Liver (tissue), 9 donors: ENCODE data around the gene PAX7. TPM values are rescaled to one million over a fixed set of nuclear protein-coding genes. Genes with fewer than 3 reads are reported as not detected.

Source experiments
- DNase-seq: peaks from one replicate; pipeline ENCODE4 v3.0.0-alpha.2; 2017; ENCODE audit warnings: low spot score
- H3K27ac ChIP-seq, 2 donors: one replicate each; pipeline ENCODE4 v1.7.0; 2013; ENCODE audit warnings: inconsistent platforms in 2 of 2, low read length in 2 of 2, control low read depth in 1 of 2, low read depth in 1 of 2, mild to moderate bottlenecking in 1 of 2
- H3K27me3 ChIP-seq, 4 donors: one replicate each; pipeline versions ENCODE4 v1.6.1 to v1.7.0; 2013; ENCODE audit warnings: low read length in 3 of 4, inconsistent platforms in 1 of 4, mild to moderate bottlenecking in 1 of 4, moderate library complexity in 1 of 4; ENCODE audit not compliant: control insufficient read depth in 4 of 4, insufficient read depth in 4 of 4
- H3K36me3 ChIP-seq, 4 donors: one replicate each; pipeline versions ENCODE4 v1.6.1 to v1.7.0; 2013; ENCODE audit warnings: low read length in 3 of 4, mild to moderate bottlenecking in 3 of 4, low read depth in 1 of 4, moderate library complexity in 1 of 4; ENCODE audit not compliant: control insufficient read depth in 4 of 4, insufficient read depth in 3 of 4
- H3K4me1 ChIP-seq, 4 donors: one replicate each; pipeline versions ENCODE4 v1.6.1 to v1.7.0; 2013; ENCODE audit warnings: low read length in 3 of 4, mild to moderate bottlenecking in 3 of 4, moderate library complexity in 1 of 4; ENCODE audit not compliant: control insufficient read depth in 4 of 4, insufficient read depth in 4 of 4
- H3K4me3 ChIP-seq, 3 donors: one replicate each; pipeline versions ENCODE4 v1.6.1 to v1.7.0; 2013; ENCODE audit warnings: low read length in 3 of 3, control low read depth in 1 of 3, low read depth in 1 of 3, mild to moderate bottlenecking in 1 of 3
- H3K9ac ChIP-seq, 2 donors: one replicate each; pipeline ENCODE4 v1.7.0; 2013; ENCODE audit warnings: low read length in 2 of 2, mild to moderate bottlenecking in 2 of 2, moderate library complexity in 2 of 2, control low read depth in 1 of 2, low read depth in 1 of 2
- H3K9me3 ChIP-seq, 4 donors: one replicate each; pipeline versions ENCODE4 v1.6.1 to v1.7.0; 2013; ENCODE audit warnings: low read length in 3 of 4; ENCODE audit not compliant: control insufficient read depth in 4 of 4
- EGR1 ChIP-seq, 2 donors: IDR thresholded peaks; 2 replicates each; pipeline ENCODE4 v1.6.1; 2016 to 2018; ENCODE audit warnings: antibody characterized with exemption in 2 of 2, low read depth in 2 of 2
- FOXA1 ChIP-seq: IDR thresholded peaks from 2 replicates; pipeline ENCODE4 v1.6.1; 2016; ENCODE audit warnings: antibody characterized with exemption
- FOXA2 ChIP-seq: IDR thresholded peaks from 2 replicates; pipeline ENCODE4 v1.6.1; 2016; ENCODE audit warnings: antibody characterized with exemption
- GABPA ChIP-seq, 2 donors: IDR thresholded peaks in 1 of 2; conservative IDR thresholded peaks in 1 of 2; 2 replicates each; pipeline ENCODE4 v1.6.1; 2016; ENCODE audit warnings: antibody characterized with exemption in 2 of 2, mild to moderate bottlenecking in 1 of 2, moderate library complexity in 1 of 2
- HNF4A ChIP-seq, 2 donors: conservative IDR thresholded peaks; 2 replicates each; pipeline ENCODE4 v1.6.1; 2016; ENCODE audit warnings: antibody characterized with exemption in 2 of 2, mild to moderate bottlenecking in 2 of 2
- HNF4G ChIP-seq: IDR thresholded peaks from 2 replicates; pipeline ENCODE4 v1.6.1; 2016; ENCODE audit warnings: antibody characterized with exemption
- JUND ChIP-seq, 2 donors: IDR thresholded peaks; 2 replicates each; pipeline ENCODE4 v1.6.1; 2016; ENCODE audit warnings: antibody characterized with exemption in 2 of 2
- NR2F2 ChIP-seq: IDR thresholded peaks from 2 replicates; pipeline ENCODE4 v1.6.1; 2016; ENCODE audit warnings: antibody characterized with exemption
- RAD21 ChIP-seq, 2 donors: IDR thresholded peaks; 2 replicates each; pipeline ENCODE4 v1.6.1; 2016; ENCODE audit warnings: antibody characterized with exemption in 2 of 2, mild to moderate bottlenecking in 2 of 2
- RXRA ChIP-seq, 2 donors: IDR thresholded peaks; 2 replicates each; pipeline ENCODE4 v1.6.1; 2017 to 2018; ENCODE audit warnings: antibody characterized with exemption in 2 of 2, mild to moderate bottlenecking in 1 of 2
- SP1 ChIP-seq: IDR thresholded peaks from 2 replicates; pipeline ENCODE4 v1.6.1; 2018; ENCODE audit warnings: antibody characterized with exemption, mild to moderate bottlenecking
- TAF1 ChIP-seq: conservative IDR thresholded peaks from 2 replicates; pipeline ENCODE4 v1.6.1; 2016; ENCODE audit warnings: antibody characterized with exemption, mild to moderate bottlenecking
- YY1 ChIP-seq: IDR thresholded peaks from 2 replicates; pipeline ENCODE4 v1.6.1; 2016; ENCODE audit warnings: antibody characterized with exemption, mild to moderate bottlenecking
- WGBS: extraction: QIAGEN DNeasy Blood & Tissue Kit; methylation state at CpG from one replicate; pipeline ENCODE4 v1.1.7; 2013; 5-methylcytosine and 5-hydroxymethylcytosine counted together
- polyA plus RNA-seq, 2 donors: library from polyadenylated mRNA; stranded (reverse) in 1 of 2; unstranded in 1 of 2; fragments of 200-250 nt in 1 of 2; fragments of >200 nt in 1 of 2; fragmentation: Nextera tagmentation in 1 of 2; extraction: Ambion mirVana in 1 of 2; gene quantifications; one replicate each; pipeline versions ENCODE4 v1.2.1 to v1.2.3, GENCODE V29; 2013 to 2015
- total RNA-seq, 2 donors: library from RNA; depleted of rRNA; stranded (reverse); fragments of >200 nt; gene quantifications; one replicate each; pipeline ENCODE4 v1.2.3, GENCODE V29; 2014
- TF ChIP-seq, protein P1 (sequence below): IDR thresholded peaks from 2 replicates; pipeline ENCODE4 v1.6.1; 2016; ENCODE audit warnings: antibody characterized with exemption
- TF ChIP-seq, protein P2 (sequence below): IDR thresholded peaks from 2 replicates; pipeline ENCODE4 v1.6.1; 2016; ENCODE audit warnings: antibody characterized with exemption, mild to moderate bottlenecking
- TF ChIP-seq, protein P3 (sequence below): fragments of 150-350 bp; IDR thresholded peaks from 2 replicates; pipeline ENCODE4 v1.5.1; 2017; ENCODE audit warnings: improper control_type of control experiment, low read depth, low read length; ENCODE audit not compliant: missing input control
- TF ChIP-seq, protein P4 (sequence below): IDR thresholded peaks from 2 replicates; pipeline ENCODE4 v1.6.1; 2016; ENCODE audit warnings: antibody characterized with exemption
- TF ChIP-seq, protein P5 (sequence below): IDR thresholded peaks from 2 replicates; pipeline ENCODE4 v1.6.1; 2016; ENCODE audit warnings: antibody characterized with exemption
- donor health status: healthy.
- donor health status: healthy.
- donor health status: healthy.
- donor health status: healthy.
- donor health status: healthy.

PAX7 gene
- total and polyA plus RNA-seq, 4 donors: not detected

DNA sequence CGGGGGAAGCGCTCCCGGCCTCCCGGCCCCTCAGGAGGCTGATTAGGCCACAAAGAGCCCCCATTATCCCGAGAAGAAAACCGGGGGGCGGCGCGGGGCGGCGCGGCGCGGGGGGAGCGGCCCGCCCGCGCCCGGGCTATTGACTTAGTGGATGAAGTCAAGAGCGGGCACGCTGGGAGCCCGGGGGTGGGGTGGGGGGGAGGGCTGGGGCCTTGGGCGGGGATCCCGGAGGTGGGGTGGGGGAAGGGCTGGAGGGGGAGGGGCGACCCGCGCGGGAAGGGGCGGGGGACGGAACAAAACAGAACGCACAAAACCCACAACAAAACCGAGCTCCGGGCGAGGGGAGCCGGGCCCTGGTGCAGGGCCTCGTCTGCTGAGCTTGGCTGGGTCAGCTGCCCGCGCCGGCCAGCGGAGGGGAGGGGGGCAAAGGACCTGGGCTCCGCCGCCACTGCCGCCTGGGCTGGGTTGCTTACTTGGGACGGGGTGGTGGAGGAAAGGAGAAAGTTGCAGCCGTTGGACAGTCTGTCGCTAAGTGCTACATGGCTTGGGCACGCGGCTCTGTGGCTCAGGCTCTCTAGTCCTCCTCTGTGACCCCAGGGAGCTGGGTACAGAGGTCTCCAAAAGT, 16.3 kb downstream of the PAX7 start:
- H3K4me1 ChIP-seq: peaks cover 0 to 18% (median 2%) of the 10 kb centered on the region in 4 donors
- whole genome bisulfite sequencing: 1% methylated on average over 48 of the region's 48 CpGs
- peak overlapping the region in 1 of 3 donors; percentile 47 for H3K4me3 ChIP-seq
- no peaks in the 10 kb centered on the region for H3K9me3 ChIP-seq
- H3K9ac ChIP-seq: no peak overlapping the region
- DNase-seq: no peak
- no peak for TF ChIP-seq TAF1
- TF ChIP-seq, protein P1, sequence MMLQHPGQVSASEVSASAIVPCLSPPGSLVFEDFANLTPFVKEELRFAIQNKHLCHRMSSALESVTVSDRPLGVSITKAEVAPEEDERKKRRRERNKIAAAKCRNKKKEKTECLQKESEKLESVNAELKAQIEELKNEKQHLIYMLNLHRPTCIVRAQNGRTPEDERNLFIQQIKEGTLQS: no peak
- TF ChIP-seq HNF4G: no peak
- no peak for TF ChIP-seq FOXA1
- TF ChIP-seq FOXA2: no peak
- no peak for TF ChIP-seq SP1
- no peaks in the 10 kb centered on the region for H3K36me3 ChIP-seq
- no peak overlapping the region for H3K27ac ChIP-seq
- H3K27me3 ChIP-seq: peaks cover 9 to 32% (median 13%) of the 10 kb centered on the region in 4 donors

DNA sequence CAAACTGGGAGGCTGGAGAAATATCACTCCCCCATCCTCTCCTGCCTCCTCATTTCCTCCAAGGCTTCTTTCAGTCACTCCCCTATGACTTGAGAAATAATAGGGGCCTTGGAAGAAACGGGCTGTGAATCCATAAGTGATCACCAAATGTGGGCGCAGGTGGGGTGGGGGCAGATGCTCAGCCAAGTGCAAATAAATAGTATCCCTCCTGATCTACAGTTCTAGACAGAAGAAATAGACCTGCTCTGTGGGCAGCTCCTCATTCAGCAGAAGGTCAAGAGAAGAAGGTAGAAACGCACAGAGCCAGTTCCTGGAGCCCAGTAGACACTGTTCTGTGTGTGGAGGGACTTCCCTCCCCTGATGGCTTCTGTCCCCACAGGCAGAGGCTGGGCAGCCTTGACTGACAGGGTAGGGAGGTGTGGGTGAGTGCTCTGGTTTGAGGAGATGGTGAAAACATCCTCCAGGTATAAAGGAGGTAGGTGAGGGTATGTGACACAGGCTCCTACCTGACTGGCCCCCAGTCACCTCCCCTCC, 17.1 kb downstream of the PAX7 start:
- Histone ChIP-seq H3K9me3 (no peaks in the 10 kb centered on the region), H3K27me3 (peaks cover 11 to 31% (median 15%) of the 10 kb centered on the region in 4 donors), H3K27ac (no peak overlapping the region), H3K36me3 (no peaks in the 10 kb centered on the region), H3K4me1 (peaks cover 0 to 18% (median 2%) of the 10 kb centered on the region in 4 donors), H3K9ac (no peak overlapping the region), H3K4me3 (no peak overlapping the region)
- 13% methylated on average over 3 of the region's 3 CpGs for WGBS
- no peak for DNase-seq
- TF ChIP-seq NR2F2: no peak
- no peak for TF ChIP-seq TAF1
- TF ChIP-seq, protein P2, sequence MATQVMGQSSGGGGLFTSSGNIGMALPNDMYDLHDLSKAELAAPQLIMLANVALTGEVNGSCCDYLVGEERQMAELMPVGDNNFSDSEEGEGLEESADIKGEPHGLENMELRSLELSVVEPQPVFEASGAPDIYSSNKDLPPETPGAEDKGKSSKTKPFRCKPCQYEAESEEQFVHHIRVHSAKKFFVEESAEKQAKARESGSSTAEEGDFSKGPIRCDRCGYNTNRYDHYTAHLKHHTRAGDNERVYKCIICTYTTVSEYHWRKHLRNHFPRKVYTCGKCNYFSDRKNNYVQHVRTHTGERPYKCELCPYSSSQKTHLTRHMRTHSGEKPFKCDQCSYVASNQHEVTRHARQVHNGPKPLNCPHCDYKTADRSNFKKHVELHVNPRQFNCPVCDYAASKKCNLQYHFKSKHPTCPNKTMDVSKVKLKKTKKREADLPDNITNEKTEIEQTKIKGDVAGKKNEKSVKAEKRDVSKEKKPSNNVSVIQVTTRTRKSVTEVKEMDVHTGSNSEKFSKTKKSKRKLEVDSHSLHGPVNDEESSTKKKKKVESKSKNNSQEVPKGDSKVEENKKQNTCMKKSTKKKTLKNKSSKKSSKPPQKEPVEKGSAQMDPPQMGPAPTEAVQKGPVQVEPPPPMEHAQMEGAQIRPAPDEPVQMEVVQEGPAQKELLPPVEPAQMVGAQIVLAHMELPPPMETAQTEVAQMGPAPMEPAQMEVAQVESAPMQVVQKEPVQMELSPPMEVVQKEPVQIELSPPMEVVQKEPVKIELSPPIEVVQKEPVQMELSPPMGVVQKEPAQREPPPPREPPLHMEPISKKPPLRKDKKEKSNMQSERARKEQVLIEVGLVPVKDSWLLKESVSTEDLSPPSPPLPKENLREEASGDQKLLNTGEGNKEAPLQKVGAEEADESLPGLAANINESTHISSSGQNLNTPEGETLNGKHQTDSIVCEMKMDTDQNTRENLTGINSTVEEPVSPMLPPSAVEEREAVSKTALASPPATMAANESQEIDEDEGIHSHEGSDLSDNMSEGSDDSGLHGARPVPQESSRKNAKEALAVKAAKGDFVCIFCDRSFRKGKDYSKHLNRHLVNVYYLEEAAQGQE: no peak
- TF ChIP-seq, protein P1: no peak
- no peak for TF ChIP-seq GABPA (IDR thresholded peaks at IDR 0.05 in 1 of 2, conservative IDR thresholded peaks at IDR 0.05 in 1 of 2)
- TF ChIP-seq HNF4A (conservative IDR thresholded peaks at IDR 0.05): no peak
- TF ChIP-seq, protein P3, sequence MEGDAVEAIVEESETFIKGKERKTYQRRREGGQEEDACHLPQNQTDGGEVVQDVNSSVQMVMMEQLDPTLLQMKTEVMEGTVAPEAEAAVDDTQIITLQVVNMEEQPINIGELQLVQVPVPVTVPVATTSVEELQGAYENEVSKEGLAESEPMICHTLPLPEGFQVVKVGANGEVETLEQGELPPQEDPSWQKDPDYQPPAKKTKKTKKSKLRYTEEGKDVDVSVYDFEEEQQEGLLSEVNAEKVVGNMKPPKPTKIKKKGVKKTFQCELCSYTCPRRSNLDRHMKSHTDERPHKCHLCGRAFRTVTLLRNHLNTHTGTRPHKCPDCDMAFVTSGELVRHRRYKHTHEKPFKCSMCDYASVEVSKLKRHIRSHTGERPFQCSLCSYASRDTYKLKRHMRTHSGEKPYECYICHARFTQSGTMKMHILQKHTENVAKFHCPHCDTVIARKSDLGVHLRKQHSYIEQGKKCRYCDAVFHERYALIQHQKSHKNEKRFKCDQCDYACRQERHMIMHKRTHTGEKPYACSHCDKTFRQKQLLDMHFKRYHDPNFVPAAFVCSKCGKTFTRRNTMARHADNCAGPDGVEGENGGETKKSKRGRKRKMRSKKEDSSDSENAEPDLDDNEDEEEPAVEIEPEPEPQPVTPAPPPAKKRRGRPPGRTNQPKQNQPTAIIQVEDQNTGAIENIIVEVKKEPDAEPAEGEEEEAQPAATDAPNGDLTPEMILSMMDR: no peak
- TF ChIP-seq EGR1 (IDR thresholded peaks at IDR 0.05; ENCODE audit: low read depth in 2 of 2): no peak
- no peak for TF ChIP-seq YY1
- no peak for TF ChIP-seq FOXA1
- no peak for TF ChIP-seq RXRA (IDR thresholded peaks at IDR 0.05)
- TF ChIP-seq JUND (IDR thresholded peaks at IDR 0.05): no peak
- no peak for TF ChIP-seq FOXA2
- TF ChIP-seq, protein P4, sequence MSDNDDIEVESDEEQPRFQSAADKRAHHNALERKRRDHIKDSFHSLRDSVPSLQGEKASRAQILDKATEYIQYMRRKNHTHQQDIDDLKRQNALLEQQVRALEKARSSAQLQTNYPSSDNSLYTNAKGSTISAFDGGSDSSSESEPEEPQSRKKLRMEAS: no peak
- no peak for TF ChIP-seq HNF4G
- TF ChIP-seq RAD21 (IDR thresholded peaks at IDR 0.05): no peak
- TF ChIP-seq SP1: no peak
- TF ChIP-seq, protein P5, sequence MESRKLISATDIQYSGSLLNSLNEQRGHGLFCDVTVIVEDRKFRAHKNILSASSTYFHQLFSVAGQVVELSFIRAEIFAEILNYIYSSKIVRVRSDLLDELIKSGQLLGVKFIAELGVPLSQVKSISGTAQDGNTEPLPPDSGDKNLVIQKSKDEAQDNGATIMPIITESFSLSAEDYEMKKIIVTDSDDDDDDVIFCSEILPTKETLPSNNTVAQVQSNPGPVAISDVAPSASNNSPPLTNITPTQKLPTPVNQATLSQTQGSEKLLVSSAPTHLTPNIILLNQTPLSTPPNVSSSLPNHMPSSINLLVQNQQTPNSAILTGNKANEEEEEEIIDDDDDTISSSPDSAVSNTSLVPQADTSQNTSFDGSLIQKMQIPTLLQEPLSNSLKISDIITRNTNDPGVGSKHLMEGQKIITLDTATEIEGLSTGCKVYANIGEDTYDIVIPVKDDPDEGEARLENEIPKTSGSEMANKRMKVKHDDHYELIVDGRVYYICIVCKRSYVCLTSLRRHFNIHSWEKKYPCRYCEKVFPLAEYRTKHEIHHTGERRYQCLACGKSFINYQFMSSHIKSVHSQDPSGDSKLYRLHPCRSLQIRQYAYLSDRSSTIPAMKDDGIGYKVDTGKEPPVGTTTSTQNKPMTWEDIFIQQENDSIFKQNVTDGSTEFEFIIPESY: no peak
